SU-DHL-6 (cell line): Measurements from ENCODE around the gene HRK.

Experiments
- CTCF ChIP-seq: fragments of 200-600 bp; sonication (generic); IDR thresholded peaks from one replicate; pipeline ENCODE4 v1.5.1; 2017; ENCODE audit warnings: antibody characterized with exemption, mild to moderate bottlenecking, low read length, moderate library complexity; ENCODE audit not compliant: insufficient read depth, poor library complexity, severe bottlenecking
- EZH2phosphoT487 ChIP-seq: fragments of 200-600 bp; sonication (generic), shearing (Covaris generic); conservative IDR thresholded peaks from 2 replicates; pipeline ENCODE4 v1.6.1; 2018; ENCODE audit warnings: mild to moderate bottlenecking, antibody characterized with exemption, low read length, moderate library complexity, mixed read lengths

GRCh38 chr12:116812238-116812637, 69.0 kb downstream of the HRK start:
- TF ChIP-seq CTCF (no peak), EZH2phosphoT487 (no peak)
